Left lung (tissue), 10 donors: ENCODE measurements around the gene RAB6B. TPM values are rescaled to one million over a fixed set of nuclear protein-coding genes. Genes with fewer than 3 reads are reported as not detected.

Experiments
- ATAC-seq: fragments of 200-7000 bp; cut with Tn5 transposase; one replicate; pipeline ENCODE4 v1.9.1; 2020; ENCODE audit warnings: moderate library complexity
- DNase-seq, 4 donors: peaks; one replicate each; pipeline ENCODE4 v3.0.0-alpha.2; 2013 to 2020
- H3K27ac ChIP-seq, 2 donors: fragments of 200-600 bp; sonication (generic) in 1 of 2; one replicate each; pipeline versions ENCODE4 v1.5.0 to v1.8.0; 2020 to 2021
- H3K27me3 ChIP-seq, 2 donors: fragments of 200-600 bp; sonication (generic) in 1 of 2; one replicate each; pipeline versions ENCODE4 v1.5.0 to v1.8.0; 2020 to 2021
- H3K36me3 ChIP-seq, 2 donors: fragments of 200-600 bp; sonication (generic) in 1 of 2; one replicate each; pipeline versions ENCODE4 v1.5.0 to v1.8.0; 2020 to 2021
- H3K4me1 ChIP-seq, 2 donors: fragments of 200-600 bp; one replicate each; pipeline ENCODE4 v1.8.0; 2021
- H3K4me3 ChIP-seq, 2 donors: fragments of 200-600 bp; sonication (generic) in 1 of 2; one replicate each; pipeline versions ENCODE4 v1.5.0 to v1.8.0; 2020 to 2021; ENCODE audit warnings: mild to moderate bottlenecking in 1 of 2
- H3K9me3 ChIP-seq, 2 donors: fragments of 200-600 bp; sonication (generic) in 1 of 2; one replicate each; pipeline versions ENCODE4 v1.5.0 to v1.8.0; 2020 to 2021
- intact Hi-C, 2 donors: fragments of 100-400 bp; cut with DNase I; formaldehyde crosslinking; loops; one replicate each; pipeline versions ENCODE4 v1.11.2 to v1.14.2; 2022
- polyA plus RNA-seq, 6 donors: library from polyadenylated mRNA; unstranded; fragments of 120-200 nt; gene quantifications; one replicate each; pipeline ENCODE4 v1.2.1, GENCODE V29; 2013; ENCODE audit not compliant: insufficient read length in 6 of 6
- total RNA-seq, 2 donors: library from RNA; stranded (reverse); fragmentation: NEBNext Ultra II Directional; extraction: Animal tissue kit (Norgen Biotek cat#: 25700); gene quantifications; one replicate each; pipeline ENCODE4 v1.2.1, GENCODE V29; 2021
- TF ChIP-seq, protein P1 (sequence below), 2 donors: fragments of 200-600 bp; sonication (generic) in 1 of 2; IDR thresholded peaks; one replicate each; pipeline versions ENCODE4 v1.5.0 to v1.8.0; 2021; ENCODE audit warnings: antibody characterized with exemption in 2 of 2
- donor health status: DM: no; HTN: yes; CAD: no.
- donor health status: DM: no; HTN: no; CAD: no.

RAB6B gene
- total and polyA plus RNA-seq, 8 donors: 3.7 to 11.4 (median 6.1) TPM

DNA sequence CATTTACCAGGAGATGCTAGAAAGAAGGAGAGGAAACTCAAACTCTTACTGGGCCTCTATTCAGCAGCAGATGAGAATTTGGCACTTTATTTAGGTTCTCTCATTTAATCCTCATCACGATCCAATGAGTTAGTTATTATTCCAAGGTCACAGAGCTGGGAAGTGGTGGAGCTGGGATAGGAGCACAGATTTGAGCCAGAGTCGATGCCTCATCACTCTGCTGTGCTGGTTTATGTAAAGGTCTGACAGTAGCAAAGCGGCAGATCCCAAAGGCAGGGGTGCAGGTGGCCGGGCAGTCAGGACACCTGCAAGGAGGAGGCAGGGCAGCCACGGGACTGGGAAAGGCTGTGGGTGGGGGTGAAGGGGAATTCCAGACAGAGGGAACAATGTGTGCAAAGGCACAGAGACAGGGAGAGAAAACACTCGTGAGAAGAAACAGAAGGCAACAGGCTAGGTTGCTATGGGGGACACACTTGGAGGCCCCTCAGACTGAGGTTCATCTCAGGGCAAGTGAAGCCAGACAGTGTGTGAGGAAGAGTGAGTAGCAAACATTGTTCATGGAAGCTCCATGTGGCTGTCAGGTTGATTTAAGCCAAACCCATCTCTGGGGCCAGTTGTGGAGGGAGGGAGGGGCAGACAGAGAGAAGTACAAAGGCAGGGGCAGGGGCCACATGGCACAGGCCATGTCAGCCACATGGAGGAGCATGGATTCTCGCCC is 26.8 kb downstream of the RAB6B start:
- Histone ChIP-seq H3K27ac (no peak overlapping the region), H3K36me3 (no peaks in the 10 kb centered on the region), H3K4me3 (no peak overlapping the region), H3K4me1 (no peaks in the 10 kb centered on the region), H3K9me3 (no peaks in the 10 kb centered on the region), H3K27me3 (no peaks in the 10 kb centered on the region)
- TF ChIP-seq, protein P1, sequence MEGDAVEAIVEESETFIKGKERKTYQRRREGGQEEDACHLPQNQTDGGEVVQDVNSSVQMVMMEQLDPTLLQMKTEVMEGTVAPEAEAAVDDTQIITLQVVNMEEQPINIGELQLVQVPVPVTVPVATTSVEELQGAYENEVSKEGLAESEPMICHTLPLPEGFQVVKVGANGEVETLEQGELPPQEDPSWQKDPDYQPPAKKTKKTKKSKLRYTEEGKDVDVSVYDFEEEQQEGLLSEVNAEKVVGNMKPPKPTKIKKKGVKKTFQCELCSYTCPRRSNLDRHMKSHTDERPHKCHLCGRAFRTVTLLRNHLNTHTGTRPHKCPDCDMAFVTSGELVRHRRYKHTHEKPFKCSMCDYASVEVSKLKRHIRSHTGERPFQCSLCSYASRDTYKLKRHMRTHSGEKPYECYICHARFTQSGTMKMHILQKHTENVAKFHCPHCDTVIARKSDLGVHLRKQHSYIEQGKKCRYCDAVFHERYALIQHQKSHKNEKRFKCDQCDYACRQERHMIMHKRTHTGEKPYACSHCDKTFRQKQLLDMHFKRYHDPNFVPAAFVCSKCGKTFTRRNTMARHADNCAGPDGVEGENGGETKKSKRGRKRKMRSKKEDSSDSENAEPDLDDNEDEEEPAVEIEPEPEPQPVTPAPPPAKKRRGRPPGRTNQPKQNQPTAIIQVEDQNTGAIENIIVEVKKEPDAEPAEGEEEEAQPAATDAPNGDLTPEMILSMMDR (IDR thresholded peaks at IDR 0.05): no peak
- DNase-seq (no peak), ATAC-seq (no peak)
- intact Hi-C loops: no loop called here

DNA sequence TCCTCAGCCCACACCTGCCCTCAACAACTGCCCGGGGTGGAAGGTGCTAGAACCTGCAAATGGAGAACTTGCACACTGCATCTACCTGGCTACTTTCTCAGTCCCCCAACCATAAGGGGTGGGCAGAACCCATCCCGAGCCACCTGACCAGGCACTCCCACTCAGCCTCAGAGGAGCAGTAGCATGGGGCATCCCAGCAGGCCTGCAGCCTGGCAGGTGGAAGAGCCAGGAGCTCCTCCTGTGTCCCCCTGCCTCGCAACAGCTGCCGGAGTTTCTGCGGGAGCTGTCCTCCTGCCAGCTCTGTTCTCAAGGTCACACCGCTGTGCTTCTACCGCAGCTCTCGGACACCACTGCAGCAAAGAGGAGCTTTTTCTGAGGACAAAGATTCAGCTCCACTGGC is 27.5 kb downstream of the RAB6B start:
- Histone ChIP-seq H3K36me3 (no peaks in the 10 kb centered on the region), H3K4me3 (no peak overlapping the region), H3K4me1 (no peaks in the 10 kb centered on the region), H3K27ac (no peak overlapping the region), H3K9me3 (no peaks in the 10 kb centered on the region), H3K27me3 (no peaks in the 10 kb centered on the region)
- ATAC-seq (no peak), DNase-seq (no peak)
- intact Hi-C loops: no loop called here
- TF ChIP-seq, protein P1 (IDR thresholded peaks at IDR 0.05): no peak

DNA sequence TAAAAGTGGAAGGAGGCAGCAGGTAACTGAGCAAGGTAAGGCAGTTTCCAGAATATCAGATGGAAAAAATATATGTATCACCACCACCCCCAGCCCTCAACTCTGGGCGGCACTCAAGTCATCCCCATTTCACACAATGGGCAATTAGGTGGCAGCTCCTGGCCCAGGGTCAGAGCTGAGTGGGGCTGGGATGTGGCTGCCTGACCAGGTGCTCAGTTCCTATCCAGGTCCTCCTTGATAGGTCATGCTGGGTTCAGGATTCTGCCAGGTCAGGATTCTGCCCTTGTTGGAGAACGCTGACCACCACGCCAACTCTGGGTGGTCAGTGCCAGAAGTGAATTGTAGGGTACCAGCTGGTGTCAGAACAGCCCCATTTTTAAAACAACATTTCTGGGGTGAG is 29.5 kb downstream of the RAB6B start:
- Histone ChIP-seq H3K27me3 (no peaks in the 10 kb centered on the region), H3K36me3 (no peaks in the 10 kb centered on the region), H3K4me1 (no peaks in the 10 kb centered on the region), H3K9me3 (no peaks in the 10 kb centered on the region), H3K27ac (no peak overlapping the region), H3K4me3 (no peak overlapping the region)
- intact Hi-C loops: no loop called here
- ATAC-seq (no peak), DNase-seq (no peak)
- TF ChIP-seq, protein P1 (IDR thresholded peaks at IDR 0.05): no peak

DNA sequence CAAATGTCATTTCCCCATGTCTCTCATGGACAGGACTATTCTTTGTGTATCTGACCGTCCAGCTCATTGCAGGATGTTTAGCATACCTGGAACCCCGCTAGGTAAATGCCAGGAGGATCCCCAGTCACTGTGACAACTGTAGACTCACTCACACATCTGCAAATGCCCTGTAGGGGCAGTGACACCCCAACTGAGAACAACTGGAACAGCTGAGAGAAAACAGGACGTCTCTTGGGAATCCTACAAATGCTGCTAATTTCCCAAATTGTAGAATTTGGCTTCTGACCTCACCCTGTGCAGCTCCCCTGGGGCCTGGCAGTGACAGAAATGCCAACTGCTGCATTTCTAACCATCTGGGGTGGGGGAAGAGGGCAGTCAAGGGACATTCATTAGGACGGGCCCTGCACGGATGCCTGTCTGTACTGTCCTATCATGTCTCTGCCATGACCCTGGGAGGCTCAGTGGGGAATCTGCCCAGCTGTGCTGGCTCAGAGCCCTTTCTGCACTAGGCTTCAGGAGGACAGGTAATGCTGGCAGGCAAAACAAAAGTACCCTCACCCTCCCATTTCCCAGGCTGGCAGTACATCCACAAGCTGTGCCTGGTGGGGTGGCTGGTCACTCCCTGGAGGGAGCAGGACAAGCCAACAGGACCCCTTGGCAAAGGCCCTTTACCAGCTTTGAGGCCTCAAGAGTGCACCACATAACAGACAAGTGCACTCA is 30.4 kb downstream of the RAB6B start:
- Histone ChIP-seq H3K27ac (no peak overlapping the region), H3K36me3 (no peaks in the 10 kb centered on the region), H3K4me1 (no peaks in the 10 kb centered on the region), H3K4me3 (no peak overlapping the region), H3K27me3 (no peaks in the 10 kb centered on the region), H3K9me3 (no peaks in the 10 kb centered on the region)
- ATAC-seq (no peak), DNase-seq (no peak)
- TF ChIP-seq, protein P1 (IDR thresholded peaks at IDR 0.05): no peak
- intact Hi-C loops: no loop called here

DNA sequence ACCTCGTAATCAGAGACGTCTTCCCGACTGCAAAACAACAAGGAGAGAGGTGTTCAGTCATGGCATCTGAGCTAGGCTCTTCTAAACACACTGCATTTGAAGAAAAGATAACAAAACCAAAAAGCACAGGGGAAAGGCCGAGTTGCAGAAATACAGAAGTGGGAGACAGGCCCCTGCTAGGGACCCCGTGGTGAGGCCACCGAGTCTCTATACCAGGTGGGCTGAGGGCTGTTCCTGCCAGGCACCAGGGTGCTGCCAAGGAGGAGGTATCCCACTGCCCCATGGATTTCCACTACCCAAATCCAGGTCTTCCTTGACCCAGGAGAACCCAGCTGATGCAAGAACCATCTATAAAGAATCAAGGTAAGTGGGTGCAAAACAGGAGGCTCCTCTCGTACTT is 31.1 kb downstream of the RAB6B start:
- H3K27me3 ChIP-seq: no peaks in the 10 kb centered on the region
- no peak overlapping the region for H3K4me3 ChIP-seq
- intact Hi-C loops: no loop called here
- H3K9me3 ChIP-seq: no peaks in the 10 kb centered on the region
- no peak for ATAC-seq
- no peak overlapping the region for H3K27ac ChIP-seq
- H3K4me1 ChIP-seq: no peaks in the 10 kb centered on the region
- TF ChIP-seq, protein P1 (IDR thresholded peaks at IDR 0.05): no peak
- H3K36me3 ChIP-seq: no peaks in the 10 kb centered on the region
- no peak for DNase-seq
